GM18519 (cell line): ENCODE measurements around the gene FXYD1.

Experiments used
- ATAC-seq: cut with Tn5 transposase; IDR thresholded peaks from one replicate; pipeline ENCODE4 v1.9.1; 2021; ENCODE audit warnings: mild to moderate bottlenecking, moderate library complexity; ENCODE audit not compliant: unreplicated experiment, low FRiP score

Gene FXYD1

DNA sequence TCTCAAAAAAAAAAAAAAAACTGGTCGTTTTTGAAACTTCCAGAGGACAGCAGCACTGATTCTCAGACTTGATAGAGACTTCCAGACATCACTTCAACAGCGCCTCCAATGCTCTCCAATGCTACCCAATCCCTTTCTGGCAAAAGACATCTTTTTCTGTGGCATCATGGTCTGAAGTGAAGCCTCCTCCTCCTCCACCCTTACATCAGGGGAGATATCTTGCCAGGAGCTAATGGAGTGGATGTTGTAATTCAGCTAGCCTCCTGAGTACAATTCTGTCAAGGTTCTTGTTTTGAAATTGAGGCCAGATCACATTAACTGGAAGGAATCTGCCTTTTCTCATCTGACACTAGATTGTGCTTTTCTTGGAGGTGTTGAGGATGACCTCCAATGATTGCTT is 40.1 kb downstream of the FXYD1 start:
- ATAC-seq = no peak

DNA sequence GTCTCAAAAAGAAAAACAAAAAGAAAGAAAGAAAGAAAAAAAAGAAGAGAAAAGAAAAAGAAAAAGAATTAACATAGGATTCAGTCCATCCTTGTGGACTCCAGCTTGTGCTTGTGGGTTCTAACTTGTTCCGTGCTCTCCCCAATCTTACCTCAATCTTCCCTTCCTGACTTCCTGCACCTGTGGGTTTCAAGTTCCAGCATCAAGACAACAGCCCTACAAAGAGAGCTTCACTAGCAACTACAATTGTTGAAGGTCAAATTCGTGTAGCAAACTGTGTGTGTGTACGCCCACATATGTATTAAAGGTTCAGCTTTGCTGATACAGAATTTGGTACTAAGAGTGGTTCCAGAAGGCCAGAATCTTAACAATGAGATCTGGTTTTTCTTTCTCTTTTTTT is 41.2 kb downstream of the FXYD1 start:
- ATAC-seq = no peak

DNA sequence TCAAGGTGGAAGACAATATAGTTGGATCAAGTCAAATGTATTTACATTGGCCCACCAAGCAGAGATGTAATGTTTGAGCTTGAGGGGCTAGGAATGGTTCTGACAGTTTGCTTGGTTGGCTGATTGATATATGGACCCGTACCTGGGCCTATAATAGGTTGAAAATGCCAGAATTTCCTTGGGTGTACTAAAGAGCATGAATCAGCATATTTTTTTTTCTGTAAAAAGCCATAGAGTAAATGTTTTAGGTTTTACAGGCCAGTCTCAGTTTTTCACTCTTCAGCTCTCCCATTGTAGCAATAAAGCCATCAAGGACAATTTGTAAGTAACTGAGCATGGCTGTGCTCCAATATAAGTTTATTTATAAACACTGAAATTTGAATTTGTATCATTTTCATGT is 42.8 kb downstream of the FXYD1 start:
- ATAC-seq = no peak

DNA sequence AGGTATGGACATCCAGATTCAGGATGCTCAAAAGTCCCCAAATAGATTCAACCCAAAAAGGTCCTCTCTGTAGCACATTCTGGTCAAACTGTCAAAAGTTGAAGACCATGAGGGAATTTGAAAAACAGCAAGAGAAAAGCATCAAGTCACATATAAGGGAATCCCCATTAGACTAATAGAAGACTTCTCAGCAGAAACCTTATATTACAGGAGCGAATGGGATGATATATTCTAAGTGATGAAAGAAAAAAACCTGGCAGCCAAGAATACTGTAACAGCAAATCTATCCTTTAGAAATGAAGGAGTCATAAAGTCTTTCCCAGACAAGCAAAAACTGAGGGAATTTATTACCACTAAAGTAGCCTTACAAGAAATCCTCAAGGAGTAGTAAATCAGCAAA is 45.6 kb downstream of the FXYD1 start:
- no peak for ATAC-seq

DNA sequence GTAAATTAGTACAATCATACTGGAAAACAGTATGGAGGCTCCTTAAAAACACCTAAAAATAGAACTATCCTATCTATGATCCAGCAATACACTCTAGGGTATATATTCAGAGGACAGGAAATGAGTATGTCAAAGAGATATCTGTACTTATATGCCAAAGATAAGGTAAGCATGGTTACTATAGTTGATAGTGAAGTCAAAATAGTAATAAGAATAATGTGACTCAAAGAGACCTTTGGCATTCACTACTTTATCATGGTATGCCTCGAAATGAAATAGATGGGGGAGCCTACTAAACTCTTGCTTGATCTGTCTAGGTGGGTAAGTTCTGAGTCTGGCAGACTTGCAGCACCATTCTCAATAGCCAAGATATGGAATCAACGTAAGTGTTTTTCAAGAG is 46.3 kb downstream of the FXYD1 start:
- no peak for ATAC-seq
